Upper lobe of left lung (tissue), 6 donors: ENCODE data around the gene TADA2A. TPM values are rescaled to one million over a fixed set of nuclear protein-coding genes. Genes with fewer than 3 reads are reported as not detected.
A peak's percentile ranks its signal among the peaks of the same experiment; 100 is the strongest.

Source experiments
- ATAC-seq, 2 donors: fragments of 200-7000 bp; cut with Tn5 transposase; one replicate each; pipeline ENCODE4 v1.9.1; 2022; ENCODE audit warnings: mild to moderate bottlenecking in 2 of 2, moderate library complexity in 2 of 2; ENCODE audit not compliant: low FRiP score in 2 of 2
- DNase-seq, 2 donors: peaks; one replicate each; pipeline ENCODE4 v3.0.0-alpha.2; 2019 to 2020
- H3K27ac ChIP-seq, 4 donors: fragments of 200-600 bp; sonication (generic); one replicate each; pipeline ENCODE4 v1.5.1; 2016 to 2019
- H3K27me3 ChIP-seq, 4 donors: fragments of 200-600 bp; sonication (generic); one replicate each; pipeline ENCODE4 v1.5.1; 2017 to 2019
- H3K36me3 ChIP-seq, 4 donors: fragments of 200-600 bp; sonication (generic); one replicate each; pipeline ENCODE4 v1.5.1; 2016 to 2019
- H3K4me1 ChIP-seq, 4 donors: fragments of 200-600 bp; sonication (generic); one replicate each; pipeline ENCODE4 v1.5.1; 2018 to 2019
- H3K4me3 ChIP-seq, 4 donors: fragments of 200-600 bp; sonication (generic); one replicate each; pipeline ENCODE4 v1.5.1; 2017 to 2019; ENCODE audit warnings: mild to moderate bottlenecking in 2 of 4, moderate library complexity in 1 of 4
- H3K9me3 ChIP-seq, 4 donors: fragments of 200-600 bp; sonication (generic); one replicate each; pipeline ENCODE4 v1.5.1; 2018 to 2019
- EP300 ChIP-seq, 4 donors: sonication (generic); formaldehyde crosslinking; IDR thresholded peaks; one replicate each; pipeline ENCODE4 v1.5.1; 2017; ENCODE audit warnings: antibody characterized with exemption in 4 of 4, control low read depth in 2 of 4
- POLR2A ChIP-seq, 4 donors: fragments of 450-650 bp; IDR thresholded peaks; one replicate each; pipeline ENCODE4 v1.5.1; 2016 to 2017; ENCODE audit warnings: antibody characterized with exemption in 4 of 4, mild to moderate bottlenecking in 2 of 4
- POLR2AphosphoS5 ChIP-seq, 2 donors: sonication (generic); formaldehyde crosslinking; IDR thresholded peaks; one replicate each; pipeline ENCODE4 v1.5.1; 2017; ENCODE audit warnings: antibody characterized with exemption in 2 of 2
- WGBS, 2 donors: methylation state at CpG; one replicate each; pipeline ENCODE4 v1.1.5; 2017 to 2018; 5-methylcytosine and 5-hydroxymethylcytosine counted together
- total RNA-seq, 6 donors: library from RNA; depleted of rRNA in 4 of 6; stranded (reverse); fragments of >200 nt in 4 of 6; gene quantifications; one replicate each; pipeline versions ENCODE4 v1.1.0 to v1.2.1, GENCODE V29; 2016 to 2021
- TF ChIP-seq, protein P1 (sequence below), 6 experiments: fragments of 450-650 bp in 4 of 6; fragments of 200-600 bp in 2 of 6; sonication (generic) in 2 of 6; IDR thresholded peaks; one replicate each; pipeline ENCODE4 v1.5.1; 2016 to 2019; ENCODE audit warnings: antibody characterized with exemption in 6 of 6
- donor health status: DM: no; HTN: no; CAD: no; lungs with moderate emphysema.
- donor health status: DM: no; HTN: yes; CAD: no; lungs with severe emphysema.

Gene TADA2A
- total RNA-seq, 6 donors from 2014 or later: 9.8 to 37.7 (median 22.7) TPM

DNA sequence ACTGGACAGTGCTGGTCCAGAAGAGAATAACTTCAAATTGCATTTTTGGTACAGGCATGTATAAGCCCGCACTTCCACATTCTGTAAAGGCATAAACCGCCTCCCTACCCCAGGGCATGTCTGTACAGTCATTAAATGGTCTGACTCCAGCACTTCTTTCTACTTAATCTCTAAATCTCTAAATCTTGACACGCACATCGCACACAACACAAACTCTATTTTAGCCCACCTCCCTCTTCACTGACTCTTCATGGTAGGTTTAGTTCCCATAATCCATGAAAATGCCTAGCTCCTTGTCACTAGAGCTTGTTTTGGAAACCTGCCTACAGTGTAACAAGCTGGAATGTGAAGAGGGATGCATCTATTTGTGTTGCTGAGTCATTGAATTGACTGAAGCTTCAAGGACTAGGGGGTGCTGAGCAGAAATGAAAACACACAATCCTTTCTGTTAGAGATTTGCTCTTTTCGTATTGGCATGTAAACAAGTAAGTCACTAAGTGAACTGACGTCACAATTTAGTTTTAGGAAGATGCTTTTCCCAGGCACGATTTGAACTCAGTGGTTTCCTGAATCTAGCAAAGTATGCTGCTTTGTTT lies 81.4 kb downstream of the TADA2A start:
- Histone ChIP-seq H3K27me3 (peaks cover 0 to 4% (median 0%) of the 10 kb centered on the region in 4 donors), H3K27ac (peak overlapping the region; percentile 86 to 91 (median 88)), H3K36me3 (no peaks in the 10 kb centered on the region), H3K4me3 (peak overlapping the region; percentile 74 to 97 (median 89)), H3K9me3 (no peaks in the 10 kb centered on the region), H3K4me1 (peaks cover 15 to 31% (median 24%) of the 10 kb centered on the region in 4 donors)
- WGBS, 2 donors: 28 to 29% methylated on average over 7 of the region's 7 CpGs
- DNase-seq (no peak), ATAC-seq (peak; percentile 50 to 77)
- TF ChIP-seq EP300 (IDR thresholded peaks at IDR 0.05) (peak in 1 of 4 donors; percentile 7), POLR2A (IDR thresholded peaks at IDR 0.05) (no peak), POLR2AphosphoS5 (IDR thresholded peaks at IDR 0.05) (peak in 1 of 2 donors; percentile 20)
- TF ChIP-seq, protein P1, sequence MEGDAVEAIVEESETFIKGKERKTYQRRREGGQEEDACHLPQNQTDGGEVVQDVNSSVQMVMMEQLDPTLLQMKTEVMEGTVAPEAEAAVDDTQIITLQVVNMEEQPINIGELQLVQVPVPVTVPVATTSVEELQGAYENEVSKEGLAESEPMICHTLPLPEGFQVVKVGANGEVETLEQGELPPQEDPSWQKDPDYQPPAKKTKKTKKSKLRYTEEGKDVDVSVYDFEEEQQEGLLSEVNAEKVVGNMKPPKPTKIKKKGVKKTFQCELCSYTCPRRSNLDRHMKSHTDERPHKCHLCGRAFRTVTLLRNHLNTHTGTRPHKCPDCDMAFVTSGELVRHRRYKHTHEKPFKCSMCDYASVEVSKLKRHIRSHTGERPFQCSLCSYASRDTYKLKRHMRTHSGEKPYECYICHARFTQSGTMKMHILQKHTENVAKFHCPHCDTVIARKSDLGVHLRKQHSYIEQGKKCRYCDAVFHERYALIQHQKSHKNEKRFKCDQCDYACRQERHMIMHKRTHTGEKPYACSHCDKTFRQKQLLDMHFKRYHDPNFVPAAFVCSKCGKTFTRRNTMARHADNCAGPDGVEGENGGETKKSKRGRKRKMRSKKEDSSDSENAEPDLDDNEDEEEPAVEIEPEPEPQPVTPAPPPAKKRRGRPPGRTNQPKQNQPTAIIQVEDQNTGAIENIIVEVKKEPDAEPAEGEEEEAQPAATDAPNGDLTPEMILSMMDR (IDR thresholded peaks at IDR 0.05): no peak

DNA sequence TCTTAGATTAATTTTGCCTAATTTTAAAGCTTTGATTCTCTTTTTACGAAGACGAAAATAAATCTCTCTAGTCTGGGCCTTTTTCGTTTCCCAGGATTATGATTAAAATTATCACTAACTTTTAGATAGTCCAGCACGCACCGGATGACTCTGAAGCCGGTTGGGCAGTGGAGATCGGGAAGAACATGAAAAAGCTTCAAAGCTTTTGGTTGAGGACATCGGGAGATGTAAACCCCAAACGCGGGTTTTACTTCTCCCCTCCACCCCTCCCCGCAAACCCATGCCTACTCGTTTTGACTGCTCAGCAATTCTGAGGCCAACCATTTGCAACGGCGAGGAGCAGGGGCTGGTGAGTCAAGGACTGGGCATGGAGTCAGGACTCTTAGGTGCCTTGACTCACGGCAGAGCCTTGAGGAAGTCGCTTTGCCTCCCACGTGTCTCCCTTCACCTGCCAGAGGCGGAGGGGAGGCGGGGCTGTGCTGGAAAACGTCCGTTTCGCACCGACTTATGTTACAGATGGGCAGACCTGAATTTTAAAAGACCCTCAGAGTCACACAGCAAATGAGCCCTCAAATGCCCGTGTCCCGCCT lies 82.0 kb downstream of the TADA2A start:
- Histone ChIP-seq H3K9me3 (no peaks in the 10 kb centered on the region), H3K27ac (peak overlapping the region; percentile 86 to 91 (median 88)), H3K4me1 (peaks cover 15 to 31% (median 24%) of the 10 kb centered on the region in 4 donors), H3K36me3 (no peaks in the 10 kb centered on the region), H3K4me3 (peak overlapping the region; percentile 74 to 97 (median 89)), H3K27me3 (peaks cover 0 to 4% (median 0%) of the 10 kb centered on the region in 4 donors)
- TF ChIP-seq POLR2AphosphoS5 (IDR thresholded peaks at IDR 0.05) (peak in 1 of 2 donors; percentile 63), EP300 (IDR thresholded peaks at IDR 0.05) (no peak)
- DNase-seq: peak in 1 of 2 donors; percentile 92
- peak; percentile 75 to 93 for ATAC-seq
- WGBS, 2 donors: 3 to 4% methylated on average over 21 to 22 of the region's 25 CpGs

DNA sequence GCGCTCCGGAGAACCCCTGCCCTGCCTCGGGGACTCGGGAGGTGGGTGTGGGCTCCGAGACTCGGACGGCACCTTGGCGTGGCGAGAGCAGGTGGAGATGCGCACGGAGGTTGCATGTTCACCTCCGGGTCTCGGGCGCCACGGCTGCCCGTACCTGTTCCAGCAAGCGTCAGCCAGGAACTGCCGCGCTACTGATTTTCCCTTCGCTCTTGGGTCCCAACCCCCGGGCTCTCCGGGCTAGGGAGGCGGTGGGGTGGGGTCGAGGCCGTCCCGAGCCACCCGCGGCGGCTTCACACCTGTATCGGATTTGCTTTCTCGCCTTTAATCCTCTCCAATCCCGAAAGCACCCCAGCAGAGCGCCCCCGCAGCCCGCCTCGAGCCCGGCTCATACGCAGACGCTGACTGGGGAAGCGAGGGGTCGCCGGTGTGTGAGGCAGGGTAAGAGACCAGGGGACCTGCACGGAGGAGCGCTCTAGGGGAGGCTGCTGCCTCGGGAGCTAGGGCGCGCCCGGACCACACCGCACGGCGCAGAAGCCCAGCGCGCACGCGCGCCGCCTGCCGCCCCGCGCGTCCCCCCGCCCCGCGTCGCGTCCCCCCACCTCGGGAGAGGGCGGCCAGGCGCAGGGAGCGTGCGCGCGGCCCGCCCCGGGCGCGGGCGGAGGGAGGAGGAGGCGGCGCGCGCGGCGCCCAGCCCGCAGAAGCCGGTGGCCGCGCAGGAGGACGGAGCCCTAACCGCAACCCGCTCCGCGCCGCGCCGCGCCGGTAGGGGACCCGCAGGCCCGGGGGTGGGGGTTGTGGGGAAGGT lies 82.7 kb downstream of the TADA2A start, which contains the start of gene DUSP14:
Gene DUSP14 (plus strand): TSS at position 695 of the 805 bp plus-strand sequence. CDS start 22,382 bp downstream, outside the sequence.
- Histone ChIP-seq H3K4me3 (peak within 1 kb of the TSS; percentile 79 to 97 (median 89)), H3K4me1 (peaks cover 15 to 31% (median 24%) of the 10 kb centered on the region in 4 donors), H3K27me3 (peaks cover 0 to 4% (median 0%) of the 10 kb centered on the region in 4 donors), H3K36me3 (no peaks in the 10 kb centered on the region), H3K9me3 (no peaks in the 10 kb centered on the region), H3K27ac (peak within 1 kb of the TSS; percentile 86 to 91 (median 88))
- DNase-seq (peak; percentile 71 to 97), ATAC-seq (peak; percentile 89 to 92)
- 0% methylated on average over 21 of the region's 100 CpGs; no CpG with 5 or more reads in 1 of the 2 donors for WGBS, 2 donors
- peak in 3 of 4 donors; percentile 26 to 82 (median 58) for TF ChIP-seq POLR2A (IDR thresholded peaks at IDR 0.05)
- TF ChIP-seq EP300 (IDR thresholded peaks at IDR 0.05): no peak
- TF ChIP-seq POLR2AphosphoS5 (IDR thresholded peaks at IDR 0.05): peak; percentile 30 to 61
- TF ChIP-seq, protein P1 (IDR thresholded peaks at IDR 0.05): no peak

DNA sequence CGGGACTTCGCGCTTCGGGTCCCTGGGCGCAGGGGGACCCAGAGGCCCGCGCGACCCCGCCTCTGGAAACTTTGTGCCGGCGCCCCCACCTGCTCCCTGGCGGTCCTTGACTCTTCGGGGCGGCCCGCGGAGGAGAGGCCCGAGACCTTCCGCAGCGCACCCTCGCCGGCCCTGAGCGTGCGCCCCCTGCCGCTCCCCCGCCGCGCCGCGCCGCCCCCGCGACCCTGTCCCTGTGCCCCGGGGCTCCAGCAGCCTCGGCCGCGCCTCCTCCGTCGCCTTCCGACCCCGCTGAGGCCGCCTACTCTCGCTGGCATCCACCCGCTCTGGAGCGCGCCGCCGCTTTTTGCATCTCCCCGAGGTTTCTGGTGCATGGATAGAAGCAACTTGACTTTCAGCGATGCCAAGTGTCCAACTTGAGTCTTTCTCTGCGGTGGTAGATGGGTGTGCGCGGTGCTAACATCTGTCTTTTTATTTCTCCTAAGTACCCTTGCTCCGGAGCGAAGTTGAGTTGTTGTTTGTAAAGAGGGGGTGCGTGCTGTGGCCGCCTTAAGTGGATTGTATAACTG lies 83.4 kb downstream of the TADA2A start:
- Histone ChIP-seq H3K27me3 (peaks cover 0 to 4% (median 0%) of the 10 kb centered on the region in 4 donors), H3K27ac (peak overlapping the region; percentile 69 to 89 (median 82)), H3K36me3 (no peaks in the 10 kb centered on the region), H3K4me1 (peaks cover 15 to 31% (median 24%) of the 10 kb centered on the region in 4 donors), H3K4me3 (peak overlapping the region; percentile 79 to 97 (median 89)), H3K9me3 (no peaks in the 10 kb centered on the region)
- TF ChIP-seq EP300 (IDR thresholded peaks at IDR 0.05): no peak
- TF ChIP-seq, protein P1 (IDR thresholded peaks at IDR 0.05): peak in 4 of 6 experiments; percentile 17 to 54 (median 44)
- peak in 1 of 2 donors; percentile 71 for ATAC-seq
- peak; percentile 50 to 94 for DNase-seq
- 0% methylated on average over 7 to 24 of the region's 56 CpGs for WGBS, 2 donors
